ENCODE results near the gene RPL27. TPM values are rescaled to one million over a fixed set of nuclear protein-coding genes. Genes with fewer than 3 reads are reported as not detected.
A peak's percentile ranks its signal among the peaks of the same experiment; 100 is the strongest.

Gene RPL27
- total and polyA plus RNA-seq, 2 of the 13 experiments (the other 11 are each of a cell fraction or from before 2014, with no cell fraction given): 1,585 to 5,840 TPM

DNA sequence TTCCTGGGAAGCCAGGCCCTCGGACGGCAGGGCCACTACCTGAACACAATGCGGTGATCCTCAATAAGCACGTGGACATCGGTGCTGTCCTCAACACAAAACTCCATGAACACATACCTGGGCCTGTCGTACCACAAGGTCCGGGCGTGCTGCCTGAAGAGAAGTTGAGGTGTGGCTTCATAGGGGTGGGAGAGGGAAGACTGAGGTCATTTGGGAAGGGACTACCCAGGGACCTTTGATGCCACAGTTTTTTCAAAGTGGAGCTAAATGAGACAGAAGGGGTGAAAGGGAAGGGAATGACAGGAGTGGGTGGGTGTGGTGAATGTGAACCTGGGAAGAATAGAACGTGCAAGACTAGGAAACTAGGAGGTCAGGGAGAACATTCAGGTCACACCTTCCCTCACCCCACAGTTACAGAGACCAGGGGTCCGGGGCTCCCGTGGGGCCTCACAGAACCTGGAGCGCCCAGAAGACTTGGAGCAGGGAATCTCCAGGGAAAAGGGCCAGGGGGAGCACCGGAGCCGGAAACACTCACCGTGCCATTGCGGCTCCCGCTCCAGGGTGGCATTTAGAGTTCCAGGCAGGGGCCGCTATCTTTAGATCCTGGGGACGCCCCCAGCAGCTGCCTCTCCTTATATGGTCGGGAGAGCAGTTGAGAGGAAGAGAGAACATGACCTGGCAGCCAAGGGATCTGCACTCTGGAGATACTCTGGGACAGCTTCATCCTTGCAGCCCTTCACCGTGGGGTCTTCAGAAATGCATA is 18.5 kb upstream of the RPL27 start, which contains the start of gene PTGES3L (continued):
- TF ChIP-seq, protein P1, sequence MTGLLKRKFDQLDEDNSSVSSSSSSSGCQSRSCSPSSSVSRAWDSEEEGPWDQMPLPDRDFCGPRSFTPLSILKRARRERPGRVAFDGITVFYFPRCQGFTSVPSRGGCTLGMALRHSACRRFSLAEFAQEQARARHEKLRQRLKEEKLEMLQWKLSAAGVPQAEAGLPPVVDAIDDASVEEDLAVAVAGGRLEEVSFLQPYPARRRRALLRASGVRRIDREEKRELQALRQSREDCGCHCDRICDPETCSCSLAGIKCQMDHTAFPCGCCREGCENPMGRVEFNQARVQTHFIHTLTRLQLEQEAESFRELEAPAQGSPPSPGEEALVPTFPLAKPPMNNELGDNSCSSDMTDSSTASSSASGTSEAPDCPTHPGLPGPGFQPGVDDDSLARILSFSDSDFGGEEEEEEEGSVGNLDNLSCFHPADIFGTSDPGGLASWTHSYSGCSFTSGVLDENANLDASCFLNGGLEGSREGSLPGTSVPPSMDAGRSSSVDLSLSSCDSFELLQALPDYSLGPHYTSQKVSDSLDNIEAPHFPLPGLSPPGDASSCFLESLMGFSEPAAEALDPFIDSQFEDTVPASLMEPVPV (CRISPR knock-in tag; IDR thresholded peaks at IDR 0.05): no peak
- no peak for TF ChIP-seq ZNF468 (CRISPR knock-in tag; IDR thresholded peaks at IDR 0.05)
- TF ChIP-seq MXD4 (CRISPR knock-in tag; IDR thresholded peaks at IDR 0.05): no peak; the same call in 1 of the 2 replicates
- peak; percentile 51; the same call in 1 of the 2 replicates for TF ChIP-seq ETV5 (CRISPR knock-in tag; IDR thresholded peaks at IDR 0.05; ENCODE audit: borderline replicate concordance)
- no peak for TF ChIP-seq CHD2 (IDR thresholded peaks at IDR 0.05; ENCODE audit: low read depth, low read length)
- TF ChIP-seq, protein P2, sequence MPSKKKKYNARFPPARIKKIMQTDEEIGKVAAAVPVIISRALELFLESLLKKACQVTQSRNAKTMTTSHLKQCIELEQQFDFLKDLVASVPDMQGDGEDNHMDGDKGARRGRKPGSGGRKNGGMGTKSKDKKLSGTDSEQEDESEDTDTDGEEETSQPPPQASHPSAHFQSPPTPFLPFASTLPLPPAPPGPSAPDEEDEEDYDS (CRISPR knock-in tag; IDR thresholded peaks at IDR 0.05): no peak; the same call in 1 of the 2 replicates
- TF ChIP-seq ZSCAN25 (CRISPR knock-in tag; IDR thresholded peaks at IDR 0.05): no peak
- TF ChIP-seq ZNF331 (CRISPR knock-in tag; IDR thresholded peaks at IDR 0.05): no peak
- TF ChIP-seq, protein P3, sequence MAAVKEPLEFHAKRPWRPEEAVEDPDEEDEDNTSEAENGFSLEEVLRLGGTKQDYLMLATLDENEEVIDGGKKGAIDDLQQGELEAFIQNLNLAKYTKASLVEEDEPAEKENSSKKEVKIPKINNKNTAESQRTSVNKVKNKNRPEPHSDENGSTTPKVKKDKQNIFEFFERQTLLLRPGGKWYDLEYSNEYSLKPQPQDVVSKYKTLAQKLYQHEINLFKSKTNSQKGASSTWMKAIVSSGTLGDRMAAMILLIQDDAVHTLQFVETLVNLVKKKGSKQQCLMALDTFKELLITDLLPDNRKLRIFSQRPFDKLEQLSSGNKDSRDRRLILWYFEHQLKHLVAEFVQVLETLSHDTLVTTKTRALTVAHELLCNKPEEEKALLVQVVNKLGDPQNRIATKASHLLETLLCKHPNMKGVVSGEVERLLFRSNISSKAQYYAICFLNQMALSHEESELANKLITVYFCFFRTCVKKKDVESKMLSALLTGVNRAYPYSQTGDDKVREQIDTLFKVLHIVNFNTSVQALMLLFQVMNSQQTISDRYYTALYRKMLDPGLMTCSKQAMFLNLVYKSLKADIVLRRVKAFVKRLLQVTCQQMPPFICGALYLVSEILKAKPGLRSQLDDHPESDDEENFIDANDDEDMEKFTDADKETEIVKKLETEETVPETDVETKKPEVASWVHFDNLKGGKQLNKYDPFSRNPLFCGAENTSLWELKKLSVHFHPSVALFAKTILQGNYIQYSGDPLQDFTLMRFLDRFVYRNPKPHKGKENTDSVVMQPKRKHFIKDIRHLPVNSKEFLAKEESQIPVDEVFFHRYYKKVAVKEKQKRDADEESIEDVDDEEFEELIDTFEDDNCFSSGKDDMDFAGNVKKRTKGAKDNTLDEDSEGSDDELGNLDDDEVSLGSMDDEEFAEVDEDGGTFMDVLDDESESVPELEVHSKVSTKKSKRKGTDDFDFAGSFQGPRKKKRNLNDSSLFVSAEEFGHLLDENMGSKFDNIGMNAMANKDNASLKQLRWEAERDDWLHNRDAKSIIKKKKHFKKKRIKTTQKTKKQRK (IDR thresholded peaks at IDR 0.05; ENCODE audit: low read length): no peak
- TF ChIP-seq, protein P4, sequence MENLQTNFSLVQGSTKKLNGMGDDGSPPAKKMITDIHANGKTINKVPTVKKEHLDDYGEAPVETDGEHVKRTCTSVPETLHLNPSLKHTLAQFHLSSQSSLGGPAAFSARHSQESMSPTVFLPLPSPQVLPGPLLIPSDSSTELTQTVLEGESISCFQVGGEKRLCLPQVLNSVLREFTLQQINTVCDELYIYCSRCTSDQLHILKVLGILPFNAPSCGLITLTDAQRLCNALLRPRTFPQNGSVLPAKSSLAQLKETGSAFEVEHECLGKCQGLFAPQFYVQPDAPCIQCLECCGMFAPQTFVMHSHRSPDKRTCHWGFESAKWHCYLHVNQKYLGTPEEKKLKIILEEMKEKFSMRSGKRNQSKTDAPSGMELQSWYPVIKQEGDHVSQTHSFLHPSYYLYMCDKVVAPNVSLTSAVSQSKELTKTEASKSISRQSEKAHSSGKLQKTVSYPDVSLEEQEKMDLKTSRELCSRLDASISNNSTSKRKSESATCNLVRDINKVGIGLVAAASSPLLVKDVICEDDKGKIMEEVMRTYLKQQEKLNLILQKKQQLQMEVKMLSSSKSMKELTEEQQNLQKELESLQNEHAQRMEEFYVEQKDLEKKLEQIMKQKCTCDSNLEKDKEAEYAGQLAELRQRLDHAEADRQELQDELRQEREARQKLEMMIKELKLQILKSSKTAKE (CRISPR knock-in tag; IDR thresholded peaks at IDR 0.05; ENCODE audit: borderline replicate concordance): no peak
- TF ChIP-seq NCOA1 (CRISPR knock-in tag; IDR thresholded peaks at IDR 0.05): no peak; the same call in none of the 2 replicates
- no peak for TF ChIP-seq SRSF4 (IDR thresholded peaks at IDR 0.05; ENCODE audit: low read depth, low read length, poor library complexity, severe bottlenecking)
- no peak for TF ChIP-seq ARHGAP35 (CRISPR knock-in tag; IDR thresholded peaks at IDR 0.05; ENCODE audit: borderline replicate concordance)
- no peak for TF ChIP-seq ZNF547 (CRISPR knock-in tag; IDR thresholded peaks at IDR 0.05)
- no peak for TF ChIP-seq ZNF282 (IDR thresholded peaks at IDR 0.05; ENCODE audit: partially characterized antibody)
- TF ChIP-seq ZMYM2 (CRISPR knock-in tag; IDR thresholded peaks at IDR 0.05): no peak
- no peak for TF ChIP-seq ZNF484 (CRISPR knock-in tag; IDR thresholded peaks at IDR 0.05; ENCODE audit: borderline replicate concordance, low read depth)
- no peak; the same call in 1 of the 2 replicates for TF ChIP-seq ZFX (CRISPR knock-in tag; IDR thresholded peaks at IDR 0.05; ENCODE audit: low read depth)
- no peak for TF ChIP-seq ARID2 (CRISPR knock-in tag; IDR thresholded peaks at IDR 0.05; ENCODE audit: borderline replicate concordance)

All from HepG2 (cell line).